GM23338 (cell line): Measurements from ENCODE around the gene EGLN2.
"Not testable (repeated sequence)": the region's sequence is repeated elsewhere in the genome, so short reads cannot be mapped to it uniquely, and the experiment has no call there.

ENCODE experiments used
- CREB1 ChIP-seq: fragments of 250-450 bp; sonication (Bioruptor Pico); IDR thresholded peaks from 2 replicates; pipeline ENCODE4 v1.5.0; 2020; ENCODE audit warnings: low read depth, mild to moderate bottlenecking, moderate library complexity
- EZH2 ChIP-seq: fragments of 200-600 bp; sonication (generic); IDR thresholded peaks from one replicate; pipeline ENCODE4 v1.8.0; 2017; ENCODE audit warnings: antibody characterized with exemption, mild to moderate bottlenecking, low read depth; ENCODE audit not compliant: unreplicated experiment
- EZH2phosphoT487 ChIP-seq: fragments of 200-600 bp; sonication (generic); IDR thresholded peaks from one replicate; pipeline ENCODE4 v1.8.1; 2018; ENCODE audit warnings: antibody characterized with exemption; ENCODE audit not compliant: unreplicated experiment
- JUNB ChIP-seq: IDR thresholded peaks from one replicate; pipeline ENCODE4 v1.6.1; 2016; ENCODE audit warnings: antibody characterized with exemption; ENCODE audit not compliant: unreplicated experiment
- NANOG ChIP-seq: IDR thresholded peaks from 2 replicates; pipeline ENCODE4 v1.6.1; 2016; ENCODE audit warnings: antibody characterized with exemption, borderline replicate concordance
- POLR2AphosphoS5 ChIP-seq: IDR thresholded peaks from 2 replicates; pipeline ENCODE4 v1.6.1; 2016; ENCODE audit warnings: antibody characterized with exemption, low read depth
- TF ChIP-seq, protein P1 (sequence below), 2 experiments: fragments of 200-600 bp in 1 of 2; sonication (generic) in 1 of 2; conservative IDR thresholded peaks; 2 replicates each; pipeline versions ENCODE4 v1.5.1 to v1.6.1; 2016 to 2017; ENCODE audit warnings: antibody characterized with exemption in 2 of 2, low read depth in 2 of 2, mild to moderate bottlenecking in 2 of 2, moderate library complexity in 1 of 2

DNA sequence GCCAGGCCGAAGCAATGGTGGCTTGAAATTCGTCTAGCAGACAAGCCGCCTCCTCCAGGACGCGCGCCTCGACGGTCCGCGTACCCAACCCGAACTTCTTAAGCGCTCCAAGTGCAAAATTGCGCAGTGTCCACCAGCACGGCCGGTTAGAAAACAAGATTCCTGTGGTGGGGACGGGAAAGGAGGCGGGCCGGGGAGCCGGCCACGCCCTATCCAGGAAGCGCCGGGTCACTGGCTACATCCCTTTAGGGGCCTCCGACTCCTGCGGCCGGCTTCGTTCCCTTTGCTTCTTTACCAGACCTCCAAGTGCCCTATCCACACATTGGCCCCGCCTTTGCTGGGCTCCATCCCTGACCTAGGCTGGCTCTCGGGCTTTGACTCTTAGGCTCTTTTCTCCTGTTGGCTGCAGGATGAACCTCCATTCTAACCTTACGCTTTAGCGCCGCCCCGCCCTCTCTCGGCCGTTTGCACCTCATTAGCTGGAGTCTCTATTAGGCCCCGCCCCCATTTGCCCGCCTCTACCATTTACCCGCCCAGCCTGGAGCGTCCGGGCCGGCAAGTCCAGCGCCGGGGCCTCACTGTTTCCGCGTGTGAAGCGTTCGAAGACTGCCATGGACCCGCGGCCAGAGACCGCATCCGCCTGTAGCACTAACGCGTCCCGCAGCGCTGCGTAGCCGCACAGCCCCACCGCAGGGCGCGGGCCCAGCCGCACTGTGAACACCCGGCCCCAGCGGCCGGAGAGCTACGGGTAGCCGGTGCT, 11.8 kb downstream of the EGLN2 start:
- TF ChIP-seq EZH2; CREB1 (CRISPR knock-in tag); NANOG; JUNB; EZH2phosphoT487: not testable (repeated sequence)
- TF ChIP-seq, protein P1, sequence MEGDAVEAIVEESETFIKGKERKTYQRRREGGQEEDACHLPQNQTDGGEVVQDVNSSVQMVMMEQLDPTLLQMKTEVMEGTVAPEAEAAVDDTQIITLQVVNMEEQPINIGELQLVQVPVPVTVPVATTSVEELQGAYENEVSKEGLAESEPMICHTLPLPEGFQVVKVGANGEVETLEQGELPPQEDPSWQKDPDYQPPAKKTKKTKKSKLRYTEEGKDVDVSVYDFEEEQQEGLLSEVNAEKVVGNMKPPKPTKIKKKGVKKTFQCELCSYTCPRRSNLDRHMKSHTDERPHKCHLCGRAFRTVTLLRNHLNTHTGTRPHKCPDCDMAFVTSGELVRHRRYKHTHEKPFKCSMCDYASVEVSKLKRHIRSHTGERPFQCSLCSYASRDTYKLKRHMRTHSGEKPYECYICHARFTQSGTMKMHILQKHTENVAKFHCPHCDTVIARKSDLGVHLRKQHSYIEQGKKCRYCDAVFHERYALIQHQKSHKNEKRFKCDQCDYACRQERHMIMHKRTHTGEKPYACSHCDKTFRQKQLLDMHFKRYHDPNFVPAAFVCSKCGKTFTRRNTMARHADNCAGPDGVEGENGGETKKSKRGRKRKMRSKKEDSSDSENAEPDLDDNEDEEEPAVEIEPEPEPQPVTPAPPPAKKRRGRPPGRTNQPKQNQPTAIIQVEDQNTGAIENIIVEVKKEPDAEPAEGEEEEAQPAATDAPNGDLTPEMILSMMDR (conservative IDR thresholded peaks at IDR 0.05; ENCODE audit: low read depth in 2 of 2), result not testable (repeated sequence)
- TF ChIP-seq POLR2AphosphoS5, result peak; percentile 51
